D721Med (cell line): ENCODE data around the gene PPIH.
"Not testable (repeated sequence)": the region's sequence is repeated elsewhere in the genome, so short reads cannot be mapped to it uniquely, and the experiment has no call there.

ENCODE experiments used
- DNase-seq: peaks from one replicate; pipeline ENCODE4 v3.0.0; 2011; ENCODE audit warnings: low spot score; ENCODE audit not compliant: insufficient read length
- FAIRE-seq: peaks from 2 replicates; lab custom pipeline; 2011; peaks lifted over from hg19 to GRCh38; lab: Jason Lieb, UNC
- CTCF ChIP-seq: IDR thresholded peaks from 2 replicates; pipeline ENCODE4 v1.5.1; 2012; ENCODE audit warnings: mild to moderate bottlenecking, control low read depth; ENCODE audit not compliant: insufficient read depth; ENCODE audit errors: missing control alignments

Gene PPIH

DNA sequence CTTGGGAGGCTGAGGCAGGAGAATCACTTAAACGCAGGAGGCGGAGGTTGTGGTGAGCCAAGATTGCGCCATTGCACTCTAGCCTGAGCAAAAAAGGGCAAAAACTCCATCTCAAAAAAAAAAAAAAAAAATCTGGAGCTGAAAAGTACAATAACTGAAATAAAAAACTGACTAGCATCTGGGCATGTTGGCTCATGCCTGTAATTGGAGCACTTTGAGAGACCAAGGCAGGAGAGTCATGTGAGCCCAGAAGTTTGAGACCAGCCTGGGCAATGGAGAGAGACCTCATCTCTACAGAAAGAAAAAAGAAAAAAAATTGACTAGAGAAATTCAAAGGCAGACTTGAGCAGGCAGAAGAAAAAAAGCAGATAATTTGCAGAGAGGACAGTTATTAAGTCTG, 63.7 kb downstream of the PPIH start:
- no peak for TF ChIP-seq CTCF
- FAIRE-seq = no peak
- no peak for DNase-seq

DNA sequence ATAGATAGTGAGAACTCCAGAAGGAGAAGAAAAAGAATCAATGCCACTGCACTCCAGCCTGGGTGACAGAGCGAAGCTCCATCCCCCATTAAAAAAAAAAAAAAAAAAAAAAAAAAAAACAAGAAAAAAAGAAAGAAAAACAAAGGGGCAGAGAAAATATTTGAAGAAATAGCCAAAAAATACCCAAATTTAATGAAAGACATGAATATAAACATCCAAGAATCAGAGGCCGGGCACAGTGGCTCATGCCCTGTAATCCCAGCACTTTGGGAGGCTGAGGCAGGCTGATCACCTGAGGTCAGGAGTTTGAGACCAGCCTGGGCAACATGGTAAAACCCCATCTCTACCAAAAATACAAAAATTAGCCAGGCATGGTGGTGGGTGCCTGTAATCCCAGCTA, 64.2 kb downstream of the PPIH start:
- DNase-seq, FAIRE-seq: not testable (repeated sequence)

DNA sequence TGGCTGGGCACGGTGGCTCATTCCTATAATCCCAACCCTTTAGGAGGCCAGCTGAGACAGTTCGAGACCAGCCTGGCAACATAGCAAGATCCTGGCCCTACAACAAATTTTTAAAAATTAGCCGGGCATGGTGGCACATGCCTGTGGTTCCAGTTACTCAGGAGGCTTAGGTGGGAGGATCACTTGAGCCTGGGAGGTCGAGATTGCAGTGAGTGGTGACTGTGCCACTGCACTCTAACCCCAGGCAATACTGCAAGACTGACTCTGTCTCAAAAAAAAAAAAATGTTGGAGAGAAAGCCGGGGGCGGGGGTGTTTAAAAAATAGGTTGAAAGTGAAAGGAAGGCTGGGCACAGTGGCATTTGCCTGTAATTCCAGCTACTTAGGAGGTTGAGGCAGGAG, 65.3 kb downstream of the PPIH start:
- TF ChIP-seq CTCF = no peak
- no peak for DNase-seq
- FAIRE-seq = no peak

- FAIRE-seq = not testable (repeated sequence)
These were observed 67.6 kb downstream of the PPIH start for GRCh38 chr1:42725820-42726219.

More at GRCh38 chr1:42725820-42726219, 67.6 kb downstream of the PPIH start:
- DNase-seq = not testable (repeated sequence)
